ENCODE data around the gene GSAP.

GRCh38 chr7:77316219-77316978 lies 99.8 kb downstream of the GSAP start:
- no peak for TF ChIP-seq CTCF (IDR thresholded peaks at IDR 0.05; ENCODE audit: low read length)
- TF ChIP-seq EZH2 (IDR thresholded peaks at IDR 0.05; ENCODE audit: borderline replicate concordance, low read length), result no peak

Measured in OCI-LY1 (cell line).